GM21367 (cell line): Measurements from ENCODE around the gene FOXD2.
"Not testable (repeated sequence)": the region's sequence is repeated elsewhere in the genome, so short reads cannot be mapped to it uniquely, and the experiment has no call there.

Source experiments
- ATAC-seq: cut with Tn5 transposase; IDR thresholded peaks from one replicate; pipeline ENCODE4 v1.9.1; 2021; ENCODE audit not compliant: unreplicated experiment

FOXD2 gene

DNA sequence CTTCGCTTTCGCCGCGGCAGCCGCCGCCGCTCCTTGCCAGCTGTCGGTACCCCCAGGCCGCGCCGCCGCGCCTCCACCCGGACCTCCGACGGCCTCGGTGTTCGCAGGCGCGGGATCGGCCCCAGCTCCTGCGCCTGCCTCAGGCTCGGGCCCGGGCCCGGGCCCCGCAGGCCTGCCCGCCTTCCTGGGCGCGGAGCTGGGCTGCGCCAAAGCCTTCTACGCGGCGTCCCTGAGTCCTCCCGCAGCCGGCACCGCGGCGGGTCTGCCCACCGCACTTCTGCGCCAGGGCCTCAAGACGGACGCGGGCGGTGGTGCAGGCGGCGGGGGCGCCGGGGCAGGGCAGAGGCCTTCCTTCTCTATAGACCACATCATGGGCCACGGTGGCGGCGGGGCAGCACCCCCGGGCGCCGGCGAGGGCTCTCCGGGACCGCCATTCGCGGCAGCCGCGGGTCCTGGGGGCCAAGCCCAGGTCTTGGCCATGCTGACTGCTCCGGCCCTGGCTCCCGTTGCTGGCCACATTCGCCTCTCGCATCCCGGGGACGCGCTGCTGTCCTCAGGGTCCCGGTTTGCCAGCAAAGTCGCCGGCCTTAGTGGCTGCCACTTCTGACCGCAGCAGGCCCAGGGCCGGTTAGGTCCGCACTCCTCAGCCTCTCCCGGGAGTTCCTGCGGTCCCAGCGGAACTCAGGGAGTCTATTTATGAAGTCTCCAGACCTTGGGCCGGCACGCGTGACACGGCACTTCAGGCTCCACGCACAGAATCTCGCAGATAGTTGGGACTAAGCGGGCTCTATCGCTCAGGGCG is 1.4 kb downstream of the FOXD2 start:
- no peak for ATAC-seq

DNA sequence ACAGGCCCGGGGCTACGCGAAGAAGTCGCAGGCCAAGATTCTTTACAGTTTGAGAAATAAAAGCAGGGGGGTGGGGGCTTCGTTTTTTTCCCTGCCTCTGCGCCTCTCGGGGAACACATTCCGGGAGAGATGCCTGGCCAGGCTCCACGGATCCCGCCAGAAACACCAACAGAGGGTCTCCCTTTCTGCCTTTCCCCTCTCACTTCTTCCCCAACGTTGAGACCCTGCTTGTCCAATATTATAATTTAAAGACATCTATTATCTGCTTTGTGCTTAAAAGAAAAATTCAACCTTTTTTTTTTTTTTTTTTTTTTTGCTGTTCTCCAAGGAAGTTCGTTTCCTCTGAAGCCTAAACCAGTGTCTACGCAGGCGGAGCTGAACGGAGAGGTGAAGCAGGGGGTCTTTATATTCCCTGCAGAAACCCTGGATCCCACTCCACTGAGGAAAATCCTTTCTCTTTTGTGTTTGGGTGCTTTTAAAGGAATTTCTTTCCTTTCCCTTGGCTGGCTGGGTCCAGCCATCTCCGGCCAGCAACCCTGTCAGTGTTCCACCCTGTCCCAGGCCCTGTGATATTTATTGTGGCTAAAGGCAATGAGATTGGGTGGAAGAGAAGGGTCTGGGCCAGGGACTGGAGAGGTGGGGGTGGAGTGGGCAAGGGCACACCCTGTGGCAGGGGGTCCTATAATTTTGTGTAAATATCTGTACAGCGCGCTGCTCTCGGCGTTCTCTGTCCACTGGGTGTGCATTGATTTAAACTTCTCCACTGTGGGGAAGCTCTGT is 2.2 kb downstream of the FOXD2 start:
- no peak for ATAC-seq

DNA sequence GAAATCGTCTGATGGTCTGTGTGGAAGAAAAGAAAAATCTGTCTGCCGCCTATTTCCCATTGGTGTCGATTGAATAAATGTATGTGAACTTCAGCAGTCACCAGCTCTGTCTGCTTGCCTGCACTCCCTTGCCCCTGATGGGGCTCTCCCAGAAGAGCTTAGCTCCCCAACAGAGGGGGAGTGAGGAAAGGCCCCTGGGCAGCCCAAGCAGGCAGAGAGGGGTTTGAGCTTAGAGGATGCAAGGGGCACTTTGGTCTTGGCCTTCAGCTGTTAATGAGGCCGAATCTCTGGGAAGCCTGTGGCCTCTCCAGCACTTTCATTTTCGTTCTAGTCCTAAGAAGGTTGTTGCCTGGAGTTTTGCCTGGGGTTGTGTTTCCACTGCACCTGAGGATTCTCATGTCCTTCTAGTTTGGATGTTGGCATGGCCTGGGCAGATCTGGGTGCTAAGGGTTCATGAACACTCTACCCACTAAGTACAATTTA is 2.8 kb downstream of the FOXD2 start:
- ATAC-seq = no peak

DNA sequence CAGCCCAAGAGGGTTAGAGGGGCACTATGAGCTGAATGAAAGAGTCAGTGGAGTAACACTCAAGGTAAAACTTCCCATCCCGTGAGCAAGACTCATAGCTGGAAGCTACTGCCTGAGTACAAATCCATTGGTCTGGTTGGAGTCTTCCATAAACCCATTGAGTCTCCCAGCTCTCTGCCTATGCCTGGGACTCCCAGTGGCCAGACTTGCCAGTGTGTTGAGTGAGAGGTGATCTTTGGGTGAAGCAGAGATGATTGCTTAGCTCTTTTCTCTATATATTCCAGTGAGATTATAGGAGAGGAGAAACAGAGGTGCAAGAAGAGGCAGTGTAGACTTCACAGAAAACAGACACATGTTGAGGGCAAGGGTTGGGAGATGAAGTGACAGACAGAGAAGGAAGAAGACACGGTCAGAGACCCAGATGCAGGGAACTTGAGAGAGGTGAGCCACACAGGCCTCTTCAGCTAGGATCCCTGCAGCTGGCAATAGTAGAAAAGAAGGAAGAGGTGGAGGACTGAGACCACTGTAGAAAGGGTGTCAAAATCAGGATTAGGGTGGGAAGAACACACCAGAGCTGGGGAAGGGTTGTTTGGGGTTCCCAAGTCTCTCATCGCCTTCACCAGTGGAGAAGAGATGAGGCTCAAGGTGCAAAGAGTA is 3.7 kb downstream of the FOXD2 start:
- ATAC-seq = no peak

DNA sequence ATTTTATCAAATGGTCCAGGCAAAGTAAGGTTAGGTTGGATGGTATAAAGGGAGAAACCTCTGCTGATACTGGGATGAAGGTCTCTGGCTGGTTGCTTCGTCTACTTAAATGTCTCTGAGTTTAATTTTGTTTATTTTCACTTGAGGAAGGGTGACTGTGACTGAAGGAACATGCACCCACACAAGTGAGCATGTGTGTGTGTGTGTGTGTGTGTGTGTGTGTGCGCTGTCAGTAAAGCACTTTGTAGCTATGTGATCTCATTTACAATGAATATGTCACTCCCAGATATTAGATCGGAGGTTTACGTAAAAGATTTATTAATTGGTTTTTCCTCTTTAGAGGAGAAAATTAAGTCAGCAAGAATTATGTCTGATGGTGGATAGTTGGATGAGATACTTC is 4.4 kb downstream of the FOXD2 start:
- ATAC-seq = no peak

DNA sequence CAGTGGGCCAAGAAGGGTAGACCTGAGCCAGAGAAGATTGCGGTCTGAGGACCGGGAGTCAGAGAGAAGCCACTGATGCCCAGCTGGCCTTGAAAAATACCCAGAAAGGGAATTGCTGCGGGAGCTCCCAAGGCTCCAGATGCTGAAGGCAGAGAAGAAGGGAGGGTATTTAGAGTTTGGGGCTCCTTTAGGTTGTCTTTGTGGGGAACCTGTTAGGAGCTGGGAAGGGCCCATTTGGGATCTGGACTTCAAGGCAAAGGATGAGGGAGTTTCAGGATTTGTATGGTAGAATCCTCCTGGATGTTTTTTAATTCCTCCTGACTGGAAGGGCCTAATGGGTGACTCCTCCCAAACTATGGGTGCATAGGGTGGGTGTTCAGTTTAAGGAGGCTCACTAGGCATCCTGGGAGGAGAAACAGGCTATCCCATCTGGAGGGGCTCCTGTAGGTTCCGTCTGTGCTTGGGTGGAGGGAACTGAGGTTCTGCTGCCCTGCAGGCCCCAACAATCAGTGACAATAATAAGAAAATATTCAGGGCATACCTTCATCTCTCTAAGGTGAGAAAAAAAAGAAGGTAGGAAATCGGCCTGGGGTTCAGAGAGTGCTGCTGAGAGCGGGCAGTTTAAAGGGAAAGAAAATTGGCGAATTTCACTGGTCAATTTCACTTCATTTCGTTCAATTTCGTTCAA is 5.1 kb downstream of the FOXD2 start:
- ATAC-seq = no peak

DNA sequence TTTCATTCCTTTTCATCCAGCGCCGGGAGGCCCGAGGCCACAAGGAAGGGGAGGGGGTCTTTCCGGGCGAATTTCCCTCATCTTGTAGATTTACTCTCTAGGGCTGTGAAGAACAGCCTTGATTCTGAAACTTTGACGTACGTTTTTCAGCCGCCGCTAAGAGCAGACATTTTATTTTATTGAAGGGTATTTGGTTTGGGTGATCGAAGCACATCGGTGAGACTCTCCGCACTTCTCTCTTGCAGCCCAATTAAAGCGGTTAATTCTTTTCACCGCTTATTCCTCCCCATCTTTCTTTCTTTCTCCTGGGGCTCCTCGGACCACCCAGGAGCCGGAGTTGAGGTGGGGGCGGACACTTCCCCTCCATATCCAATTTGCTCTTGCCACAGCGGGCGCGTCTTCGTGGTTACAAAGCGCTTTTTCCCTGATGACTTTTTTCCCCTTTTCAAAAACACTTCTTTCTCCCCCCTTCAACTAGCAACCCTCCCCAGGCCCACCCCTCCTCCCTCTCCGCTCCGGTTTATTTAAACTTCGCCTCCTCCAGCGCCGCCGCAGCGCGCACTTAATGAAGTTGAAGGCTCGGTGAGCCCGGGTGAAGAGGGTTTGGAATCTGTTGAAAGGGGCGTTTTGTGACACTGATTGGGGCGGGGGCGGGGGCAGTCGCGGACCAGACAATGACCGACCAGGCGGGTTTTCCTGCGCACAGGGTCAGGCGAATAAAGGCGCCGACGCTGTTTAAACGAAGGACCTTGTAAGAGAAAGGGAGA is 5.9 kb downstream of the FOXD2 start:
- no peak for ATAC-seq

DNA sequence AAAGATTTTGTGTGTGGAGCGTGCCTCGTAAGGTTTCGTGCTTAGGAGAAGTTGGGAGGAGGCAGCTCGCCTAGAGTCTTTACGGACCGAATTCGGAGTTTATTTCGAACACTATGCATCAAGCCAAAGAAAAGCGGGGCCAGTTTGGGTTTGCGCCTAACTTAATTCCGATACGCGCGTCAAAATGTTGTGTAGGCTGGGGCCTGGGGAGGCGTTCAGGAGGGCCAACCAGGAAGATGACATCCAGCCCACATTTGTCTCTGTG is 6.4 kb downstream of the FOXD2 start:
- no peak for ATAC-seq

DNA sequence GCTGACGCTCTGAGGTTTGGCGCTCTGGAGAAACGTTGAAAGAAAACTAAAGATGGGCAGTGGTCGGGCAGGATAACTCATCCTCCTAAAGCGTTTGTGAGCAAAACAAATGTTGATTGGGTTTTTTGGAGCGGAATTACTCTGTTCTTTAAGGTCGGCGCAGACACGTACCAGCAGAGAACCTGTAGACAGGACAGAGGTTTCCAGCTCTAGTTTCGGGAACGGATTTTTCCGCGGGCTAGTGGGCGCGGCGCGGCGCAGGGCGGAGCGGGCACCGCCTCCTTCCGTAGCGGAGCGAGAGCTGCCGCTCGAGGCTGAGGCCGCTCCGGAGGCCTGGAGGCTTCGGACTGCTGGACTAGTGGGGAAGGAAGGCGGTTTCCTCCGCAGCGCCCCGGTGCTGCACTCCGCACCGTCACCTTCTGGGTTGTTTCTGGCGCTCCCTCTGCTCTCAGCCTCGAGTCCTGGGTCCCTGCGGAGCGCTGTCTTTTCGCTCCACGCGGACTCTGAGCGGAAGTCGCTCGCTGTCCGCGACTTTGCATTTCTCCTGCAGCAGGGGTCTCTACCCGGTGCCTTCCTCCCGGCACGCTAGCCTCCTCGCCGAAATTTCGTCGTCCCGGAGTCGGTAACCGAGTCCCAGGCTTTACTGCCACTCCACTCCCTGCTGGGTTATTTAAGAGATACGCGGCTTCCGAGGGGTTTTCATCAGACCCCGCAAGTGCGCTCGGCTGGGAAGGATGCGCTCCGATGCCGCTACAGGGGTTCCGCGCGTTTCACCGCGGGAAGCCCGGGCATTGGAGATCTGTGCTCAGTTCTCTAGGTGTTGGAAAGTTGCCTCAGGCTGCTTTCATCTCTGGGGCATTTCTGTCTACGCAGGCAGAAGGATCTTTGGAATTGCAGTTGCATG is 7.0 kb downstream of the FOXD2 start:
- ATAC-seq = no peak

DNA sequence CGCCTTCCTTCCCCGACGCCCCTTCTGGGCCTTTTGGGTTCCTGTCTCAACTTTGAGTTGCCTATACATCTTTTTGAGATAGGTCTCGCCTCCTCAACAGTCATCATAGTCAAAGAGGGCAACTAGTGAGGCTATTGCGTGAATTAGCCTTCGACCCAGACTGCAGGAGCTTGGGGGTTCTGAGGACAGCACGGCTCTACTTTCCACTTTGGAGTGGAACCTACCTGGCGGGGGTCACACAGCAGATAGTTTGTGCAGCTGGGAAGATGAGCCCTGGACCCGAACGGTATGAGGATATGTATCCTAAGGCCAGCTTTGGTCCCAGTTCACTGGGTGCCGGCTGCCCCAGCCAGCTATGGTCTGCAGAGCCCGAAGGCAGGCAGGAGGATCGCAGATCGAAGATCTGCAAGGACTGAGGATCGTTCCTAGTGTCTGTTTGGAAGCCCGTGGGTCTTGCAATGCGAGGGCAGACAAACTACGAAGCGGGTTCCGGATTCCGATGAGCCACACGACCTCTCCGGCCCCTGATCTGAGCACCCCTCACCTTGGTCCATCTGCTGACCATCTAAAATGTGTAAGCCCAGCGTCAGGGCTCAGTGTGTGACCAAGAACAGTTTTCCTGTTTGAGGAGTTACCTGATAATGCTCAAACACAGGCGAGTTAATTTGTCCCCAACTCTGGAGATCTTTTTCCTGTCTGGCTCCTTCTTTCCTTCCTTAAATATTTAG is 8.1 kb downstream of the FOXD2 start:
- no peak for ATAC-seq

DNA sequence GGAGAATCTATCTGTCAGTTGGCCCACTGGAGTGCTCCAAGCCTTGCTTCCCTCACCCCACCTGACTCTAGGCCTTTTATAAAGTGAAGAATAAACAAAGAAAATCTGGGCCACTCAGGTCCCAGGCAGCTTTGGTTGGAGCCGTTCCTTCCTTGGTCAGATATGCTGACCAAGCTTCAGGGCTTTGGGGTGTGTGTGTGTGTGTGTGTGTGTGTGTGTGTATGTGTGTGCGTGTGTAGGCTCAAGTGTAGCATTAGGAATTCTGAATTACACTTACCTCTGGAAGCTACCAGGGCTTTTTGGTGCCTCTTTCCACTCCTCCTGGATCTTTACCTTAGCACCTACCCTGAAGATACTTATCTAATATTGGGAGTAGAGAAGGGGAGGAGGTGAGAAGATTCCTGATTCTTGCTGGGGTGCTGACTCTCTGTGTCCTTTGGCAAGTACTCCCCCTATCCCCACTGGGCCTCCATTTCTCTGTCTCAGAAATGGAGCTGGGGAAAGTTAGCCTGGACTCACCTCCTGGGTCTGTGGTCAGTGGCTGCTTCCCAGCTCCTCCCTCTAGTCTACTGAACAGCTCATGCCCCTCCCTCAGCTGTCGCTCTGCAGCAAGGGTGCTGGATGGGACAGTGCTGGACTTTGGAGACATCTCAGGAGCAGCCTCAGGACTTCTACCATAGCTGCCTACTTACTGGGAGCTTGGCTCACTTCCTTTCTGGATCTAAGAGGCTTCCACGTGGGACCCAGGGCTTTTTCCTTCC is 10.8 kb downstream of the FOXD2 start:
- no peak for ATAC-seq

DNA sequence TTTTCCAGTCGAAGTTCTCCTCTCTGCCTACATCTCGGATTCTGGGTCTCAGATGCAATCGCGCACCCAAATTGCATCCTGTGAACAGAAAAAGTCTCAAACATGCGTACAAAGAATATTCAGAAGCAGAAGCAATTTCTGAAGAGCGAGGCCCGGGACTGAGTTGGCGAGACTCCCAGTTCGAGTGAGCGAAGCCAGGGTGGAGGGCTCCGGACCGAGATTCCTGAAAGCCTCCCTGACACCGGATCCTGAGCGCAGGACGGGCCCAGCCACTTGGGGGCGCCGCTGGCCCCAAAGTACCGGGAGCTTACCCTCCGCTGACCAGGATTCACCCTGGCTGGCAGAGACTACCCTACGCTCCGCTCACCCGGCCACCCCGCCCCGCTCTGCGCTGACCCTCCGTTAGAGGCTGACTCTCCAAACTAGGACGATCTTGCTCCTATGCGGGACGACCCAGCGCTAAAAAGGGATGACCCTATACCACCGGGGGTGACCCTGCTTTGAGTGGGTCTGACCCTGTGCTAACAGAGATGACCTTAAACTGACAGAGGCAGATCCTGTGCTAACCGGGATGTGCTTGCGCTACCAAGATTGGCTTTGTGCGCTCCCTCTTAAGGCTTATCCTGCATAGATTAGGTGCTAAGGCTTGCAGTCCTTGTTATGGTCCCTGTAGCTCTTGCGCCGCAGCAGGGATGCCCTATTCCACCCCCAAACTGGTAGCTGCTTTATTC is 12.1 kb downstream of the FOXD2 start:
- ATAC-seq = no peak

DNA sequence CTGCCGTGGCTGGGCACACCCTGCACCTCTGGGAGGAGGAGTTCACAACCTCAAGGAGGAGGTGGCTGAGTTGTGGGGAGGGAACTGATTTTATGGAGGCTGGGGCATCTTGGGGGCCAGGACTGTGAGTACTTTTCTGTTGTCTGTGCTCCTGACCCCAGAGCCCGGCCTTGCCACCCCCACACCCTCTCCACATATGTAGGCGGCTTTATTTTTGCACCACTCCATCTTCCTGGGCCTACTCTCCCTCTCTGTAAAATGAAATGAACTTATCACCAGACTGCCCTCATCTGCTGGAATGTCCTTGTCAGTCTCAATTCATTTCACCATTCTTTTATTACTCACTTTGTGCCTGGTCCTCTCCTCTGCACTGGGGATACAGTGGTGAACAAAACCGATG is 12.8 kb downstream of the FOXD2 start:
- ATAC-seq = no peak

DNA sequence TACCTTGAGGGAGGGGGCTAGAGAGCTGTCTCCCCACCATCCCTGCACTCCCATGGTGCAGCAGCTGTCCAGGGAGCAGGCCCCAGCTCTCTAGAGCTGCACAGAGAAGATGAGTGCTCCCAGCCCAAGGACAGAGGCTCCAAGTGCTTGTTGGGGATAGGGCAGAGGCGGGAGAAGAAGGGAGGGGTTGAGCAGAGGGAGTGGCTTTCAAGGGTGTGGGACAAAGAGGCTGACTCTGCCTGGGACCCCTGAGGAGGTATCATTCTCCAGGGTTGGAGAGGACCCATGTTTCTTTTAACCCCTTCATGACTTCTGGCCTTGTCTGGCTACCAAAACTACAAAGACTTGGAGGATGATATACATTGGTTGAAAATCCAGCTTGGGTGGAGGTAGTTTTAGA is 14.6 kb downstream of the FOXD2 start:
- ATAC-seq = no peak

DNA sequence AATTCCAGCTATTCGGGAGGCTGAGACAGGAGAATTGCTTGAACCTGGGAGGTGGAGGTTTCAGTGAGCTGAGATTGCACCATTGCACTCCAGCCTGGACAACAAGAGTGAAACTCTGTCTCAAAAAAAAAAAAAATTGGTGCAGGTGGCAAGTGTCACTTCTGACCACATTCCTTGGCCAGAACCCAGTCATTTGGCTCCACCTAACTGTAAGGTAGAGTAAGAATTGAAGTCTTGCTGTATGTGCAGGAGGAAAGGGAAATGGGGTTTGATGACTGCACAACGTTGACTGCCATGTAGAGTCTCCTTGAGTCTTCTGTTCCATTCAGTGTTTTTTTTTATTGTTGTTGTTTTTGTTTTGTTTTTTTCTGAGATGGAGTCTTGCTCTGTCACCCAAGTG is 16.1 kb downstream of the FOXD2 start:
- ATAC-seq = not testable (repeated sequence)

DNA sequence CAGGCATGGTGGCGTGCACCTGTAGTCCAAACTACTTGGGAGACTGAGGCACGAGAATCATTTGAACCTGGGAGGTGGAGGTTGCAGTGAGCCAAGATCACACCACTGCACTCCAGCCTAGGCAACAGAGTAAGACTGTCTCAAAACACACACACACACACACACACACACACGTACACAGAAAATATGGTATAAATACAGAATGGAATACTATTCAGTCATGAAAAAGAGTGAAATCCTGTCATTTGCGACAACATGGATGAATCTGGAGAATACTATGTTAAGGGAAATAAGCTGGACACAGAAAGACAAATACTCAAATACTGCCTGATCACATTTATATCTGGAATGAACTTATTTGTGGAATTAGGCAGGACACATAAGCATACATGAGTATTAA is 18.4 kb downstream of the FOXD2 start:
- ATAC-seq = no peak

DNA sequence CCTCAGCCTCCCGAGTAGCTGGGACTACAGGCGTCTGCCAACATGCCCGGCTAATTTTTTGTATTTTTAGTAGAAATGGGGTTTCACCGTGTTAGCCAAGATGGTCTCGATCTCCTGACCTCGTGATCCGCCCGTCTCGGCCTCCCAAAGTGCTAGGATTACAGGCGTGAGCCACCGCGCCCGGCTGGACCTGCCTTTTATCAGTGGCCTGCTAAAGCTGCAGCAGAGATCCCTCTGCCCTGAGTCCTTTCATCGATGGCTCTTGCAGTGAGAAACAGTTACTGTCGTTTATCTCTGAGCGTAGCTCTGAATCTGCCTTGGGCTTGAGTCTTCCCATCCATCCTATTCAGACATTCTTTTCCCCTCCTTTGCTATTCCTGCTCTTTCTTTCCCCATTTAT is 19.7 kb downstream of the FOXD2 start:
- not testable (repeated sequence) for ATAC-seq
